NOMO-1 treated with dmso at 0.1 percent for 144 hours (cell line): ENCODE results near the gene HYLS1.
A peak's percentile ranks its signal among the peaks of the same experiment; 100 is the strongest.
"Not testable (repeated sequence)": the region's sequence is repeated elsewhere in the genome, so short reads cannot be mapped to it uniquely, and the experiment has no call there.

ENCODE experiments used
- DNase-seq: peaks from one replicate; lab custom pipeline; 2025; ENCODE audit not compliant: unreplicated experiment; lab: John Stamatoyannopoulos, UW

HYLS1 gene

DNA sequence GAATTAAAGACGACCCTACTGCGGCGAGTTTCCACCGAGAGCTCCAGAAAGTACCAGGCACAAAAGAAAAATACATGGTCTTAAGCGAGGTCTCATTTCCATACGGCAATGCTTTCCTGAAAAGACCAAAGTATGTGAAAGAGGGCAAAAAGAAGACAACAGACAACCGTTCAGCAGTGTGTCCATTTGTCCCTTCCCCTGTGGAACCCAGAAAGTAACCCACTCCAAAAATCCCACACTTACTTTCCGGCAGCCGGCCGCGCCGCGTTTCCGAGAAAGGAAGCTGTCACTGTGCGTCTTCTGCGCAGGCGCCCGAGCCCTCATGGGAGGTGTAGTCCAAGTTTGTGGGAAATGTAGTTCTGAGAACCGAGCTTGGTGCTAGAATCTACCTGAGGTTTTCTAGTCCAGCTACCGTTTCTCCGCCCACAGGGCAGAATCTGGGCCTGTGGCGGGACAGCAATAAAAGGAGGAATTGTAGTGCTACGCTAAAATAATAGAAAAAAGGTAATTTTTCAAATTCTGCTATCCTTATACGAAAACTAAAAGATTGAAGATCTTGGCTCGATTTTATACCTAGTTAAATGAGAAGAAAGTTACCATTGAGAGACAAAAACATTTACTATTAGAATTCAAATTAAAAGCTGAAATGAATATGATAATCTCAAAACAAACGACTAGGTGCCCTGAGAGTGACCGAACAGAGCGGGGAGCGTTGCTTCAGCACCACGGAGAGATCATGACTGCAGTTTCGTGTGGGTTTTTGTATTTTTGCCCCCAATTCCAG, 15.7 kb downstream of the HYLS1 start, which contains the start of gene PUS3:
PUS3 (minus strand) TSS at position 280 of the 784 bp plus-strand sequence. CDS start 6,922 bp downstream, outside the sequence.
- DNase-seq = peak; percentile 69

DNA sequence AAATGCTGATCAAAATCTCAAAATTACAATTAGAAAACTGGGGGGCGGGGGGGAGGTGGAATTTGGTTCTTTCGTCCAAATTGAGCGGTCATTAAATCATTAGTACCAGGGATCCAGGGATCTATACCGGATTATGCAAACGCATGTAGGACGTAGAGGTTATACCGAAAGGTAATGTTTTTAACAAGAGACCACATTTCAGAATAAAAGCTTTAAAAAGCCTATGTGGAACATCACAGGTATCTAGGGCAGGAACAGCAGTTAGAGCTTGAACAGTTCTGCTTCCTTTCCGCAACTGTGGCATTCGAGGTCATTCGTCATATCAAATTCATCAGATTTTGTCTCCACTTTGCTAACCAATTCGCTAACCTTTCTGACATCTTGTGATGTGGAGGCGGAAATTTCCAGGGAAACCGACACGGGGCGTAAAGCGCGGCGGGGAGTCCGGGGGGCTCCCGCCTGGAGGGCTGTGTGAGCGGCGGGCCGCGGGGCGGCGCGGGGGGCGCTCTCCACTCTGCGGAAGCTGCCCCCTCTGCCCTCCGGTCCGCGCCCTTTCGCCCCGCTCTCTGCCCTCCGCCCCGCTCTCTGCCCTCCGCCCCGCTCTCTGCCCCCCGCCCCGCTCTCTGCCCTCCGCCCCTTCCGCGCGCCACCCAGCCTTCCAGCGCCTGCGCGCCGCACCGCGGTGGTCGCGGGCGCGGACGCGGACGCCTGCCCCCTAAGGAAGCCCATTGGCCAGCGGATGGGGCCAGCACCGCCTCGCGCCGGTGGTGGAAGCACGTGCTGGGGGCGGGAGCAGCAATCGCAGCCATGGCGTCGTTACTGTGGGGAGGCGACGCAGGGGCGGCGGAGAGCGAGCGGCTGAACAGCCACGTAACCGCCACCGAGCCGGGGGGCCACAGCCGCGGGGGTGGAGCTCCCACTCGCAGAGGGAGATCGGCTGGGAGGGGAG, 16.5 kb downstream of the HYLS1 start, which contains the start of gene DDX25:
DDX25 (plus strand) TSS at position 798 of the 949 bp plus-strand sequence; CDS start at position 808, 10 bp downstream.
- DNase-seq = no peak

DNA sequence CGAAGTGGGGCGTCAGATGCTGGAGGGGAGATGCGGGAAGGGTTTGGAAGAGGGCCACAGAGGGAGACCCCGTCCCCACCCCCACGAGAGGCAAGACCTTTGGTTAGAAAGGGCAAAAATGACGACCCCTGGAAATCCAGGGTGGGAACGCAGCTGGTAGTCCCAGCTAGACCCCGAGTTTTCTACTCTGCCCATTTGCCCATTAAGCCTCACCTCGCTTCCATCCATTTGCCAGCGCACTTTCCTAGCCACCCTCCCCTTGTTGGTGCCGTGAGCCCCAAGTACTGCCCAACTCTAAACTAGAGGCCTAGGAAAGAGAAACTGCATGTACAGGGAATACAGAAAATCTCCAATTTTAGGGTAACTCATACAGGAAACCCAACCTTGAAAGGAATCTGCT, 17.2 kb downstream of the HYLS1 start:
- no peak for DNase-seq

DNA sequence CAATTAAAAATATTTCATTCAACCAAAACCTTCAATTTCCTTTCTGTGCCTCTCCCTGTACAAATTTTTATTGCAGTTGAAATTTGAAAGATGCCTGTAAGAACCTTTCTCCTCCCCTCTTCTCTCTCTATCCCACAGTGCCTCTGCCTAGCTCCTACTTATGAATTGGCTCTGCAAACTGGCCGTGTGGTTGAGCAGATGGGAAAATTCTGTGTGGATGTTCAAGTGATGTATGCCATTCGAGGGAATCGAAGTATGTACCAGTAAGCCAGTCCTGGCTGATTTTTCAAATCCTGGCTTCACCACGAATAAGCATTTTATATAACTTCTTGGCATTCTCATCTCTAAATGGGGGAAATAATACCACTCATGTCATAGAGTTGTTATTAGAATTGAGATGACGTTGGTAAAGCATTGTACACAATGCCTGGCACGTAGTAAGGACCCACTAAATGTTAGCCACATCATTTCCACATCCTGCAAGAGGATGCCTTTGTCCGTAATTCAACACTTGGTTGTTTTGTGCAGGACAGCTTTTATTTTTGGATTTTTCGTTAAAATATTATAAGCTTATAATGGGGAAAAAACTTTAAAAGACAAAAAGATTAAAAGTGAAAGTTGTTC, 22.9 kb downstream of the HYLS1 start:
- no peak for DNase-seq

DNA sequence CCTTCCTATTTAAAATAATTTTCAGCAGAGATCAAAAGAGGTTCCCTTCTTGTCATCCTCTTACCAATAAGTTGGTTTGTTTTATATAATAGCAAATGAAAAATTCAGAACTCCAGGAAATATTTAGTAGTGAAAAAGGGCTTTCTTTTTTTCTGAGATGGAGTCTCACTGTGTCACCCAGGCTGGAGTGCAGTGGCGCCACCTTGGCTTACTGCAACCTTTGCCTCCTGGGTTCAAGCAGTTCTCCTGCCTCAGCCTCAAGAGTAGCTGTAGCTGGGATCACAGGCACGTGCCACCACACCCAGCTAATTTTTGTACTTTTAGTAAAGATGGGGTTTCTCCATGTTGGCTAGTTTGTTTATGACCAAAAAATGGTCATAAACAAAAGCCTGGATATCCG, 27.1 kb downstream of the HYLS1 start:
- not testable (repeated sequence) for DNase-seq

DNA sequence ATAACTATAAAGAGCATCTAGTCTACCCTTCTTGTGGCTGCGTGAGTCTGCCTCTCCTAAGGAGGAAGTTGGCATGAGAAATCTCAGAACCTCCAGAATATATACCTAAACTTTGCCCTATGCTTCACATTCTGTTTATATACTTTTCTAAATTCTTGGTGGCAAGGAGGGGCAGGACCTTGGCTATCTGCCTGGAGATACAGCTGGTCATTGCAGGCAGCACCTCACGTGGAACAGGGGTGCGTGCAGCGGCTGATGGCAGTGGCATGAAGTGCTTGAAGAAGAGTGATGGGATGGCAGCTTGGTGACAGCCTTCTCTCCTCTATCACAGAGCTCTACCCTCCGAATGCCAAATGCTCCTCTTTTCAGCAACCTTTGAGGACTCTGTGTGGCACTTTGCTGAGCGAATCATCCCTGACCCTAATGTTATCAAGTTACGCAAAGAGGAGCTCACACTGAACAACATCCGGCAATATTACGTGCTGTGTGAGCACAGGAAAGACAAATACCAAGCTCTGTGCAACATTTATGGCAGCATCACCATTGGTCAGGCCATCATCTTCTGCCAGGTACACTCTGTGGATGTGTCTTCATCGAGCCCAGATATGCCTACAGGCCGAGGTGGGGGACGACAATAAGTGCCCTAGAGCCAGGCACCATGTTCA, 29.3 kb downstream of the HYLS1 start:
- no peak for DNase-seq

DNA sequence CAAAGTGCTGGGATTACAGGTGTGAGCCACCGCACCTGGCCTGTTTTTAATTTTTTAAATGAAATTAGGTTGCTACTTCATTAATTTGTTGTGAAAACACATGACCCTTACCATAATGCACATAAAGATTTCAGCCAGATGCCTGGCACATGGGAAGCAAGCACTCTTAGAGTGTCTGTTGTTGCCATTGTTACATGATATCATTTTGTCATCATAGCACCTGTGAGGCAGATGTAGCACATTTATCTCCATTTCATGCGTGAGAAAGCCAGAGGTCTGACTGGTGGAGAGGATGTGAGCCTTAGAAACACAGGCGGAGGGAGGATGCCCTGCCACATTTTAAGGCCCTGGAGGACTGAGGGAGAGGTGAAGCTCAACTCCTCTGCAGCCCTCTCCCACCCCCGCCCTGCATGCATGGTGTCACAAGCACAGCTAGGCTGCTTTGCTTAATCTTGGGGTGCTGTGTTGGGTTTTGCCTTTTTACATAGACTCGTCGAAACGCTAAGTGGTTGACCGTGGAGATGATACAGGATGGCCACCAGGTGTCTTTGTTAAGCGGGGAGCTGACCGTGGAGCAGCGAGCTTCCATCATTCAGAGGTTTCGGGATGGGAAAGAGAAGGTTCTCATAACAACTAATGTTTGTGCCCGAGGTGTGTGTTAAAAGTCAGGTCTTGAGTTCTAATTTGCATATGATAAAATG, 30.8 kb downstream of the HYLS1 start:
- no peak for DNase-seq

DNA sequence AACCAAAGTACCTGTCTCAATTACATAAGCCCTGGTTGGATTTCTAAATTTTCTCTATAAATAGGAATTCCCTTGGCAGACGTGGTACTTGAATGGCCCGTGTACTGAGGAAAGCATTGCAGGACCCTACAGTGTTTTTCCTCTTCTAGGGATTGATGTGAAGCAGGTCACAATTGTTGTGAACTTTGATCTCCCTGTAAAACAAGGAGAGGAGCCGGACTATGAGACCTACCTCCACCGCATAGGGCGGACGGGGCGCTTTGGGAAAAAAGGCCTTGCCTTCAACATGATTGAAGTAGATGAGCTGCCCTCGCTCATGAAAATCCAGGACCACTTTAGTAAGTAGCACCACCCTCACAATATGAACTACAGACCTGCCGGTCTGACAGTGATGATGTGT, 33.6 kb downstream of the HYLS1 start:
- no peak for DNase-seq

DNA sequence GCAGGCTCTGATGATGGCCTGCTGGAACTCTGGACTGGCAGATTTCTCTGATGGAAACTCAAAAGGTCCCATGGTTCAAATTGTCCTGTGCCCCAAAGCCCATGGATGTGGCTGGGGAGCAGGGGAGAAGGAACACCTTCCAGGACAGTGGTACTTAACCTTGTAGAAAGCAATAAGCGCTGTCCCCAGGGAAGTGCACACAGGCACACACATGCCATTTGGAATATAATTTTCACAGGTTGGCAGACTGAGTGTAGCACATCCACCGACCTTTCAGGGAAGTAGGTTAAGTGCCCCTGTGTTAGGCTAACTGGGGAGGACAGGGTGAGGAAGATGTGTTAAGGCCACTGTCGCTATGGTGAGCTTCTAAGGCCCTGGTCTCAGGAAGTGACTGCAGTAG, 34.7 kb downstream of the HYLS1 start:
- DNase-seq = no peak

DNA sequence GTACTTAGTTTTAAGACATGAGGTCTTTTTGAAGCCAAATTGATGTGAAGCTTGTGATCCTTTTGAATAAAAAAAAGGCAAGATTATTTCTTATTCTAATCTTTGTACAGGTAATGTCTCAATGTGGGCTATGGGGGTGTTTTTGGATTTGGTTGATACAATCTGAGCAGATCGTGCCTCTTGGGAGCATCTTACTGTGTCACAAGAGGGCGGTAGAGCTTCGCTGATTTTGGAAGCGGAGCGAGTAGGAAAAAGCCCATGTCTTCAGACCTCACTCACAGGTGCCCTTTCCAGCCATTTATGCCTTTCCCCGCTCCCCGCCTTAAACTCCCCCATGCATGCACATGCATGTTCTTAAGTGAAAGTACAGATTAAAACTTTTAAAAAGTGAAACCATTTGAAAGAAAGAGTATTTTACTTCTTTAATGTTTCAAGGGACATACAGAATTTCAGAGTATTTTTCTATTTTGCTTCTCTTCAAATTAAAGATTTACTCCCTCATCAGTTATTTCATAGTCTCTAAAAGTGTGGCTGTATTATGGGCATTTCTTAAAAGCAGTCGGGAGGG, 35.6 kb downstream of the HYLS1 start:
- DNase-seq = peak; percentile 32

DNA sequence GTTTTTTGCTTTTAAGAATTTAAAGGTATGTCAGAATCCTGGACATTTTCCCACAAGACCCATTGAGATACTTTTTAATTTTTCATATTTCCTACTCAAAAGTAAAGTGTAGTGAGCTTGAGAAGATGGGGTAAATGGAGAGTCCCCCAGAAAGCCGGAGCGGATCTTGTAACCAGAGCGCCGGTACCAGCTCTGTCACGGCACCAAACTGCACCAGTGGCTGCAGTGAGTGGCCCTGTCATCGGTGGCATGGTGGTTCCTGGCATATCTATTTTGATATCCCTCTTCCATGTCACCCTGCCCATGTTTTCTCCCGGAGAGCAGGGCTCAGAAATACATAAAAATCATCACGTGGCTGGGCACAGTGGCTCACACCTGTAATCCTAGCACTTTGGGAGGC, 36.2 kb downstream of the HYLS1 start:
- DNase-seq = no peak

DNA sequence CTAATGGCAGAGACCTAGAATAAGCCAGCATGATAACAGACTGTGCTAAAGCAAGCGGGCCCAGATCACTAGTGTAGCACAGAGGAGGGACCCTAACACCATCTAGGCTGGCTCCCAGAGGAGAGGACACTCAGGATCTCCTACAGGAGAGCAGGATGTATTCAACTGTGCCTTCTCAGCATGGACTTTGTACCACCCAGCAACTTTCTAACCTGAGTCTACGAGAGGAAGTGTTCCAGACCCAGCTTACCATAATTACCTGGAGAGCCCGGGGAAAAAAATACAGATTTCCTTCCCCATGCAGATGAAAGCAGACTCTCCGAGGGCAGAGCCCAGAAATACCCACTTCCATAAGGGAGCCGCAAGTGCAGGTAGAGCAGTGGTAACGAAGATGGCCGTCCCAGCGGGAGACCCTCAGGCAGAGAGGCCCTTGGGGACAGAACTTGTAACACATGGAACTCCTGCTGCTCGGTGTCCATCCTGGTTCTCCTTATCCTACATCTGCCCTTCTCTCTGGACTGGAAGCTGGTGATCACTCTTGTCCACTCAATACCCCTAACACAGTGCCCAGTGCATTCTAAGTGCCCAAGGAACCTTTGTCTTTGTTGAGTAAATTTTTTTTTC, 37.0 kb downstream of the HYLS1 start:
- no peak for DNase-seq

DNA sequence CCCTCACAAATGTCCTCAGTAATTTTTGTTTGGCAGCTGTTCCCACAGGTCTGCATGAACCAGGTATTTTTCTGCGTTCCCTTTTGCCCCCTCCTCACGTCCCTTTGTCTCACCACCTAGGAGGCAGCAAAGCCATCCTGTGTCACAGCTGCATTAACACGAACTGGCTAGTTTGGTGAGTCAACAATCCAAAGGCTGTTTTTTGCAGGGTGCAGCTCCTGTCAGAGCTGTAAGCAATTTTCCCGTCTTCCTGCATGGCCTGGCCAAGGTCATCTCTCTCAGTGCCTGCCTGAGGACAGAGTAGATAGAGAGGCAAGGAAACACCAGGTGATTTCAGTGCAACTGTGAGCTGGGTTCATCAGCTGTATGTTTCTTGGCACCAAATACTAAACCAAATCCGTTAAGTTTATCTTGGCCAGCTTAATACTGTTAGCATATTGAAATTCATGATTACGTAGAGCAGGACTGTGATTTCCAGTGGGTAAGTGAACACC, 37.8 kb downstream of the HYLS1 start:
- no peak for DNase-seq

DNA sequence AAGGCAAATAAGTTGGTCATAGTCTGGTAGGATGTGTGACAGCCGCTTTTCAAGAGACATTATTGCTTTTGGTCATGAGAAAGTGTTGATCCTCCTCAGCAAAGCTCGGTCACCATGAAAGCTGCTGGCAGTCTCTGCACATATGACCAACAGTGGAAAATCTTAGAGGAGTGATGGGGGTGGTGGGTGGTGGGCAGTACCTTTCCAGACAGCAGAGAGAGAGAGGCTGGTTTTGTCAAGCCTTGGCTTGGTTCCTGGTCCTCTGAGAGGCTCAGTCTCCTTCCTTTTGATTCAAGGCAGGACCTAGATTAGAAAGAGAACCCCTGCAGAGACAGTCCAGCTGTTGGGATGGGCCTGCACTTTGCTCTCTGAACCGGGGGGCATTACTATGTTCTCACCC, 38.3 kb downstream of the HYLS1 start:
- no peak for DNase-seq

DNA sequence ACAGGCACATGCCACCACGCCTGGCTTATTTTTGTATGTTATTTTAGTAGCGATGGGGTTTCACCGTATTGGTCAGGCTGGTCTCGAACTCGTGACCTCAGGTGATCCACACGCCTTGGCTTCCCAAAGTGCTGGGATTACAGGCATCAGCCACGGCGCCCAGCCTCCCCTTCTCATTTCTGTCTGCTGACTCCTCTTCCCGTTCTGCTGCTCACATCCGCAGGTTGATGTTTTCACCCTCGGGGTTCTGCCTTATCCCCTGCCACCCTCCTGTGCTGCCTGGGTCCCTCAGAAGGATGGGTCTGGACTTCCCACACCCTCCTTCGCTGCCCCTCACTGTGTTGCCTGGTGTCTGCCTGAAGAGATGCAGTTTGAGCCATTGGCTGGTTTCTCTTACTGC, 39.2 kb downstream of the HYLS1 start:
- no peak for DNase-seq

DNA sequence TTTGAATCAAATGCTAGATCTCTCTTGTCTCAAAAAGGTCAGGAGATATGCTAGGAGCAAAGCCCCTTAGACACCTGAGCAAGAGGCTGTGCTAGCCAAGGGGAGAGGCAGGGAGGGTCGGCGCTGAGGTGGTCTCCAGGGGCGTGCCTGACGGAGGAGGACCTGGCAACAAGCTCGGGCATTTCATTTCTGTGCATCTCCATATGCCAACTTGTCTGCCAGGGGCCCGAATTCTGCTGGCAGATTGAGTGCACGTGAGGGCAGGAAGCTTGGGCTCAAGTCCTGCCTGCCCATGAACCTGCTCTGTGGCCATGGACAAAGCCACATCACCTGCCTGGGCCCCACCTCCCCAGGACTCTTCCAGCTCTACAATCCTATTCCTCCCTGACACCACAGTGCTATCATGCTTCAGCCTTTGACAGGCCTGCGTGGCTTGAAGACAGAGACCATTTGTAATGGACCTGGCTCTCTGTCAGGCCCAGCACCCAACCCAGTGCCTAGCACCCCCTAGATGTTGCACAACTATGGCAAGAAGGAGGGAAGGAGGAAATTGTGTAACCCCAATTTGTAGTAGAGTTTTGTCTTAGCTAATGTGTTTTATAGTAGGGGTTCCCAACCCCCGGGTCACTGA, 42.1 kb downstream of the HYLS1 start:
- DNase-seq = no peak

DNA sequence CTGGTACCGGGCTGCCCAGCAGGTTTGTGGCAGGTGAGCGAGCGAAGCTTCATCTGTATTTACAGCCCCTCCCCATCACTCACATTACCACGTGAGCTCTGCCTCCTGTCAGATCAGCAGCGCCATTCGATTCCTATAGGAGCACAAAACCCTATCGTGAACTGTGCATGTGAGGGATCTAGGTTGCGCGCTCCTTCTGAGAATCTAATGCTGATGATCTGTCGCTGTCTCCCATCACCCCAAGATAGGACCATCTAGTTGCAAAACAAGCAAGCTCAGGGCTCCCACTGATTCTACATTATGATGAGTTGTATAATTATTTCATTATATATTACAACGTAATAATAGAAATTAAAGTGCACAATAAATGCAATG, 42.6 kb downstream of the HYLS1 start:
- no peak for DNase-seq

DNA sequence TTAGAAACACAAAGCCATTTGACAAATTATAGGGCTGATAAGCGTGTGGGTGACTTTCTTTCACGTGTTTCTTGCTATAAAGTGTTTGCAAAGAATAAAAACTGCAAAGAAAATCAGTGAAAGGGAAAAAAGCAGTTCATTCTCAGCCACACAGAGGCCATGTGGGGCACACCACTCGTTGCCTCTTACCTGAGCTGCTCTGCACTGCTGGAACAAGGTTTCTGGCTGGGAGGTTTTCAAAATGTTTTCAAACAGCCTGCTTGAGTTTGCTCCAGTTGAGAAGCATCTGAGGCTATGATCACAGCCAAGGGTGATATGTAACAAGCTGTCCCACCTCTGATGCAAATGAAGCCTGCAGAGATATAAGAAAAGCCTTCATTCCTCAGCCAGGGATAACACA, 43.6 kb downstream of the HYLS1 start:
- no peak for DNase-seq

DNA sequence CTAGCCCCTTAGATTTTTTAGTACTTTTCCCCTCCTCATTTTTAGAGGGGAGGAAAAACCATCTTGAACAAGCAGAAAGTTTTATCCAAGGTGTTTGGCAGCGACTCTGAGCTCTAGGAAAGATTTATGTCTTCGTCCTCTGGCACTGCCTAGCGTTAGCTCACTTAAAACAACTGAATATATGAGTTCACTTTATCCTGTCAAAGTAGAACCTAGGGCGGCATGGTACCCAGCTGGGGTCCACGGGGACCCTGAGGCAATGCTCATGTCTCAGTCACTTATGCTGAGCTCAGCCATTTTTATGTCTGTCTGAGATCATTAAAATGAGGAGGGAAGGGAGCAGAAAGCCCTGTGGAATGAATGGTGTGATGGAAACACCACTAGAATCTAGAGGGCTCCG, 44.2 kb downstream of the HYLS1 start:
- no peak for DNase-seq
